Parathyroid adenoma (tissue), 2 donors: ENCODE results near the gene CNOT9.

Experiments used
- H2AFZ ChIP-seq: fragments of 300-600 bp; sonication (generic); one replicate; pipeline ENCODE4 v1.7.0; 2017; ENCODE audit warnings: antibody characterized with exemption, mild to moderate bottlenecking
- H3K27ac ChIP-seq: fragments of 300-600 bp; sonication (generic); one replicate; pipeline ENCODE4 v1.7.0; 2017
- H3K27me3 ChIP-seq: fragments of 300-600 bp; sonication (generic); one replicate; pipeline ENCODE4 v1.7.0; 2017; ENCODE audit warnings: low read length; ENCODE audit not compliant: control insufficient read depth, insufficient read depth
- H3K36me3 ChIP-seq: fragments of 300-600 bp; sonication (generic); one replicate; pipeline ENCODE4 v1.7.0; 2017; ENCODE audit warnings: low read length; ENCODE audit not compliant: control insufficient read depth, insufficient read depth
- H3K4me1 ChIP-seq: fragments of 300-600 bp; sonication (generic); one replicate; pipeline ENCODE4 v1.7.0; 2017; ENCODE audit warnings: control low read depth
- H3K4me2 ChIP-seq: fragments of 300-600 bp; sonication (generic); one replicate; pipeline ENCODE4 v1.7.0; 2017; ENCODE audit warnings: low read length
- H3K4me3 ChIP-seq: fragments of 300-600 bp; sonication (generic); one replicate; pipeline ENCODE4 v1.7.0; 2017; ENCODE audit warnings: low read depth, low read length
- H3K79me2 ChIP-seq: fragments of 300-600 bp; sonication (generic); one replicate; pipeline ENCODE4 v1.7.0; 2017; ENCODE audit warnings: control low read depth
- H3K9ac ChIP-seq: fragments of 300-600 bp; sonication (generic); one replicate; pipeline ENCODE4 v1.7.0; 2017; ENCODE audit warnings: mild to moderate bottlenecking
- H3K9me3 ChIP-seq: fragments of 300-600 bp; sonication (generic); one replicate; pipeline ENCODE4 v1.7.0; 2017; ENCODE audit warnings: low read length; ENCODE audit not compliant: control insufficient read depth
- CTCF ChIP-seq: fragments of 300-600 bp; sonication (generic); IDR thresholded peaks from one replicate; pipeline ENCODE4 v1.7.0; 2017; ENCODE audit warnings: antibody characterized with exemption, mild to moderate bottlenecking
- donor health status: primary hyperparathyroidism.

Gene CNOT9

DNA sequence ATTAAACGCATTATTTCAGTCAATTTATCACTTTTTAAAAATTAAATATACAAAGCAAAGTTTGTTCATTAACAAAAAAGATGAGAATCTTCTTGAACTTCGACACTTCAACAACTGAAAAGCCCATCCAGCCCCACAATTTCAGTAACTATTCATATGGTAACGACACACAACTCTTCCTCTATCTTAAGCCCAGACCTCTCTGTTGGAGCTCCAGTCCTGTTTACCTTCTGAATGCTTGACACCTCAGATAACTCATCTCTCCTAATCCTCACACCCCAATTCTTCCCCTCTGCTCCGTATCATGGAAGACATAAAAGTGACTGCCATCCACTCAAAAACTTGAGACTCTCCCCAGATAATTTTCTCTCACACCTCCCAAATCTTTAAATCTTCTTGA lies 13.1 kb upstream of the CNOT9 start:
- no peak overlapping the region for H3K4me3 ChIP-seq
- H3K4me1 ChIP-seq = no peaks in the 10 kb centered on the region
- H2AFZ ChIP-seq = no peak overlapping the region
- no peaks in the 10 kb centered on the region for H3K27me3 ChIP-seq
- H3K9ac ChIP-seq = no peak overlapping the region
- no peaks in the 10 kb centered on the region for H3K9me3 ChIP-seq
- H3K79me2 ChIP-seq = peaks cover 2% of the 10 kb centered on the region
- no peak overlapping the region for H3K27ac ChIP-seq
- no peaks in the 10 kb centered on the region for H3K36me3 ChIP-seq
- H3K4me2 ChIP-seq = no peak overlapping the region
- no peak for TF ChIP-seq CTCF

GRCh38 chr2:218557941-218558340 lies 10.7 kb upstream of the CNOT9 start:
- Histone ChIP-seq H3K27me3 (no peaks in the 10 kb centered on the region), H3K4me2 (no peak overlapping the region), H3K9ac (no peak overlapping the region), H3K9me3 (no peaks in the 10 kb centered on the region), H3K27ac (no peak overlapping the region), H3K36me3 (no peaks in the 10 kb centered on the region), H2AFZ (no peak overlapping the region), H3K4me3 (no peak overlapping the region), H3K79me2 (peaks cover 2% of the 10 kb centered on the region), H3K4me1 (no peaks in the 10 kb centered on the region)
- no peak for TF ChIP-seq CTCF

GRCh38 chr2:218558986-218559385 lies 9.7 kb upstream of the CNOT9 start:
- H3K27ac ChIP-seq = no peak overlapping the region

DNA sequence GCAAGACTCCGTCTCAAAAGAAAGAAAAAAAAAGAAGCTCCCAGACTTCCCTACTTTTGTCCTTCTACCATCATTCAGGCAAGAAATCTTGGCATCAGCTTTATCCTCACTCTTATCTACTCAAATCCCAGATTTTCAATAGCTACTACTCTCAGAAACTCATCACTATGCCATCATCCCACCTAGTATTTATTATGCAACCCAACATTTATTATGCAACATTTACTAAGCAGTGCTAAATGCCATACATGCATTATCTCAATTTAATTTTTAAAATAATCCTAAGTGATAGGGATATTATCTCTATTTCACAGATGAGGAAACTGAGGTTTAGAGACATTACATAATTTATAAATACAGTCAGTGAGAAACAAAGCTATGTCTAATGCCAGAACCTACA lies 4.6 kb upstream of the CNOT9 start:
- no peaks in the 10 kb centered on the region for H3K36me3 ChIP-seq
- no peak overlapping the region for H3K9ac ChIP-seq
- peaks cover 3% of the 10 kb centered on the region for H3K4me1 ChIP-seq
- no peak for TF ChIP-seq CTCF
- no peak overlapping the region for H3K4me2 ChIP-seq
- no peak overlapping the region for H2AFZ ChIP-seq
- H3K9me3 ChIP-seq = no peaks in the 10 kb centered on the region
- no peak overlapping the region for H3K4me3 ChIP-seq
- H3K79me2 ChIP-seq = peaks cover 7% of the 10 kb centered on the region
- H3K27ac ChIP-seq = no peak overlapping the region
- no peaks in the 10 kb centered on the region for H3K27me3 ChIP-seq

More at GRCh38 chr2:218558986-218559385, 9.7 kb upstream of the CNOT9 start:
- no peak for TF ChIP-seq CTCF
- Histone ChIP-seq H3K4me3 (no peak overlapping the region), H3K4me2 (no peak overlapping the region), H3K36me3 (no peaks in the 10 kb centered on the region), H2AFZ (no peak overlapping the region), H3K27me3 (no peaks in the 10 kb centered on the region), H3K9me3 (no peaks in the 10 kb centered on the region), H3K9ac (no peak overlapping the region), H3K79me2 (peaks cover 5% of the 10 kb centered on the region), H3K4me1 (no peaks in the 10 kb centered on the region)

DNA sequence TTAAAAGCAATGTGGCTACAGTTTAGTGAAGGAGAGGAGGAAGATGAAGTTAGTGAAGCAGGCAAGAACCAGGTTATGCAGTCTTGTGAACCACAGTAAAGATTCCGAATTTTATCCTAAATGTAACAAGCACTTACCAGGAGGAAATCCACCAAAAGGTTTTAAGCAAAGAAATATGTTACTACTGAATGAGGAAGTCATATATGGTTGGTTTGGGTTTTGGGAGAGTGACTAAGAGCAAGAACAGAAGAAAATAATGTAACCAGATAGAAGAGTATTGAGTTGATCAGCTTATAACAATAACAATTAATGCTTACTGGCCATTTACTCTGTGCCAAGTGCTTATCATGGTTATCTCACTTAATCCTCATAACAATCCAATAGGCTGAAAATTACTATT lies 2.3 kb upstream of the CNOT9 start:
- H2AFZ ChIP-seq = no peak overlapping the region
- H3K9me3 ChIP-seq = no peaks in the 10 kb centered on the region
- no peaks in the 10 kb centered on the region for H3K36me3 ChIP-seq
- no peak overlapping the region for H3K27ac ChIP-seq
- H3K79me2 ChIP-seq = peaks cover 19% of the 10 kb centered on the region
- TF ChIP-seq CTCF = no peak
- no peaks in the 10 kb centered on the region for H3K27me3 ChIP-seq
- H3K4me2 ChIP-seq = no peak overlapping the region
- peaks cover 17% of the 10 kb centered on the region for H3K4me1 ChIP-seq
- no peak overlapping the region for H3K4me3 ChIP-seq
- no peak overlapping the region for H3K9ac ChIP-seq
